ENCODE measurements around the gene PNPO. TPM values are rescaled to one million over a fixed set of nuclear protein-coding genes. Genes with fewer than 3 reads are reported as not detected.

Gene PNPO
- total RNA-seq, 1 experiment from 2014 or later = 57.5 TPM

- Histone ChIP-seq H3K9me3 (ENCODE audit: low read length) (no peaks in the 10 kb centered on the region), H3K79me2 (ENCODE audit: low read length) (no peaks in the 10 kb centered on the region), H3F3A (ENCODE audit: low read length, unreplicated experiment) (no peaks in the 10 kb centered on the region), H2AFZ (ENCODE audit: low read length) (0 out of 2 replicates have a peak overlapping the region, but pooled peaks have one; percentile 1), H3K27me3 (ENCODE audit: low read length) (no peaks in the 10 kb centered on the region), H3K4me2 (ENCODE audit: low read length) (peak overlapping the region; percentile 20), H3K9ac (ENCODE audit: low read length) (no peak overlapping the region), H3K4me3 (ENCODE audit: low read length) (no peak overlapping the region), H3K4me1 (ENCODE audit: insufficient read depth, low read length) (peaks cover 29% of the 10 kb centered on the region), H4K20me1 (ENCODE audit: low read length) (no peaks in the 10 kb centered on the region), H3K9me2 (replicated peaks; ENCODE audit: low read length) (no peaks in the 10 kb centered on the region), H3K36me3 (ENCODE audit: low read depth, low read length) (no peaks in the 10 kb centered on the region), H3K27ac (ENCODE audit: low read length) (no peak overlapping the region)
- ATAC-seq (peak; percentile 78), DNase-seq (peak; percentile 89)
- intact Hi-C loops (cut with micrococcal nuclease) = no loop called here
- CTCF ChIA-PET = no interaction called here
- TF ChIP-seq EZH2phosphoT487 (IDR thresholded peaks at IDR 0.05; ENCODE audit: borderline replicate concordance, low read length) (no peak), CTCF (conservative IDR thresholded peaks at IDR 0.05; ENCODE audit: low read depth, low read length) (no peak), EZH2 (IDR thresholded peaks at IDR 0.05; ENCODE audit: low read length, unreplicated experiment) (no peak)
- no TSS peak for BruUV-seq (replicated peaks)
- POLR2A ChIA-PET (ENCODE audit: unreplicated experiment) = no interaction called here
These were observed 5.4 kb upstream of the PNPO start for GRCh38 chr17:47935961-47936360.

DNA sequence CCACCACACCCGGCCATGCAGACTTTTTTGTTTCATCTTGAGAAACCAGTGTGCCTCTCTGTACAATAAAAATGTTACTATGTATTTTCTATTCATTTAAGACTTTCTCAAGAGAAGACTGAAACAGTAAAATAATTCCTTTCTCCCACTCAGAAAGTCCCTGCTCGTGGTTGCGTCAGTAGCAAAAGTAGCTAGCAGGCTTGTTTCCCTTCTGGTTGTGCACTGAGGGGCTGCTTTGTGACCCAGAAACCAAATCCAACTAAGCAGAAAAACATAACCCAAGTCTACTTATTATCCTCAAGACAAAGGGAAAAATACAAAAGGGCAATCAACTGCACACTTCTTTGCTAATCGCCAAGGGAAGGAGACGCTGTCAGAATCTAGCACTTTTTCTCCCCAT, 3.4 kb upstream of the PNPO start:
- Histone ChIP-seq H3K4me3 (ENCODE audit: low read length) (no peak overlapping the region), H3K9me2 (replicated peaks; ENCODE audit: low read length) (no peaks in the 10 kb centered on the region), H3K9ac (ENCODE audit: low read length) (no peak overlapping the region), H3K27ac (ENCODE audit: low read length) (no peak overlapping the region), H3K9me3 (ENCODE audit: low read length) (no peaks in the 10 kb centered on the region), H2AFZ (ENCODE audit: low read length) (no peak overlapping the region), H3K27me3 (ENCODE audit: low read length) (no peaks in the 10 kb centered on the region), H4K20me1 (ENCODE audit: low read length) (no peaks in the 10 kb centered on the region), H3K36me3 (ENCODE audit: low read depth, low read length) (no peaks in the 10 kb centered on the region), H3K4me1 (ENCODE audit: insufficient read depth, low read length) (peaks cover 40% of the 10 kb centered on the region), H3F3A (ENCODE audit: low read length, unreplicated experiment) (no peaks in the 10 kb centered on the region), H3K4me2 (ENCODE audit: low read length) (no peak overlapping the region), H3K79me2 (ENCODE audit: low read length) (peaks cover 15% of the 10 kb centered on the region)
- POLR2A ChIA-PET (ENCODE audit: unreplicated experiment) = no interaction called here
- intact Hi-C loops (cut with micrococcal nuclease) = no loop called here
- DNase-seq (no peak), ATAC-seq (no peak)
- TF ChIP-seq CTCF (conservative IDR thresholded peaks at IDR 0.05; ENCODE audit: low read depth, low read length) (no peak), EZH2 (IDR thresholded peaks at IDR 0.05; ENCODE audit: low read length, unreplicated experiment) (no peak), EZH2phosphoT487 (IDR thresholded peaks at IDR 0.05; ENCODE audit: borderline replicate concordance, low read length) (no peak)
- no TSS peak for BruUV-seq (replicated peaks)
- CTCF ChIA-PET = no interaction called here

DNA sequence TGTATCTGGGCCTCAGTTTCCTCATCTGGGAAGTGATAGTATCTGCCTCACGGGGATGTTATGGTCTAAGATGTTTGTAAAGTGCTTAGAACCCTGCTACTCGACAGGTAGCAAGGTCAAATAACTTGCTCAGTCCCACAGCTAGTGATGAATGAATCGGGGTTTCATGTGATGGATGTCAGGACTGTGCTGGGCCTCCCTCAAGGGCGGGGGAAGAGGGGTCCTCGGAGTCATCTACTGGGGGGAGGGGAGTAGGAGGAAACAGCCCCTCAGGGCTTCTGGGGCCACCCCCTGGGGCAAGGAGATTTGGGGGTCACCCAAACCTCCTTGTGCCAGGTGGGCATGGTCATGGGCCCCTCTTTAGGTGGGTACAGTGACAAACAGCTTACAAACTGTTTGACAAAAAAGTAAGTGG, 732 bp downstream of the PNPO start:
- Histone ChIP-seq H3K4me3 (ENCODE audit: low read length) (peak overlapping the region; percentile 77), H3K27me3 (ENCODE audit: low read length) (no peaks in the 10 kb centered on the region), H3K9me2 (replicated peaks; ENCODE audit: low read length) (no peaks in the 10 kb centered on the region), H3K79me2 (ENCODE audit: low read length) (peaks cover 26% of the 10 kb centered on the region), H3K27ac (ENCODE audit: low read length) (peak overlapping the region; percentile 24; the same call in 1 of the 2 replicates), H3K4me2 (ENCODE audit: low read length) (peak overlapping the region; percentile 91), H3F3A (ENCODE audit: low read length, unreplicated experiment) (no peaks in the 10 kb centered on the region), H3K9ac (ENCODE audit: low read length) (peak overlapping the region; percentile 86), H4K20me1 (ENCODE audit: low read length) (no peaks in the 10 kb centered on the region), H3K4me1 (ENCODE audit: insufficient read depth, low read length) (peaks cover 25% of the 10 kb centered on the region), H2AFZ (ENCODE audit: low read length) (peak overlapping the region; percentile 80), H3K36me3 (ENCODE audit: low read depth, low read length) (peaks cover 11% of the 10 kb centered on the region), H3K9me3 (ENCODE audit: low read length) (no peaks in the 10 kb centered on the region)
- no peak for ATAC-seq
- BruUV-seq (replicated peaks) = no TSS peak
- intact Hi-C loops (cut with micrococcal nuclease) = no loop called here
- no peak for TF ChIP-seq EZH2 (IDR thresholded peaks at IDR 0.05; ENCODE audit: low read length, unreplicated experiment)
- no peak for TF ChIP-seq EZH2phosphoT487 (IDR thresholded peaks at IDR 0.05; ENCODE audit: borderline replicate concordance, low read length)
- TF ChIP-seq CTCF (conservative IDR thresholded peaks at IDR 0.05; ENCODE audit: low read depth, low read length) = no peak
- DNase-seq = no peak
- CTCF ChIA-PET = interaction anchor here (0.5 to 3.4 kb wide), 3 partner anchors 29 to 1032 kb away, joined by 4 to 19 read pairs (median 4); partner anchors contain the start of gene CDK5RAP3
- POLR2A ChIA-PET (ENCODE audit: unreplicated experiment) = interaction anchor here (0.6 kb wide), 1 partner anchor 52 kb away, joined by 7 read pairs; no protein-coding TSS in a partner anchor

All from PC-3 (cell line).